ENCODE results near the gene TNFRSF8. TPM values are rescaled to one million over a fixed set of nuclear protein-coding genes. Genes with fewer than 3 reads are reported as not detected.

Gene TNFRSF8
- polyA plus RNA-seq, 4 donors, result 0.36 to 1.3 (median 0.54) TPM

GRCh38 chr1:12151465-12151864, 88.4 kb downstream of the TNFRSF8 start:
- DNase-seq (ENCODE audit: low read depth in 4 of 4, low spot score in 3 of 4), result no peak

GRCh38 chr1:12152113-12152891, 89.2 kb downstream of the TNFRSF8 start:
- DNase-seq (ENCODE audit: low read depth in 4 of 4, low spot score in 3 of 4), result no peak

GRCh38 chr1:12153181-12153785, 90.2 kb downstream of the TNFRSF8 start:
- no peak for DNase-seq (ENCODE audit: low read depth in 4 of 4, low spot score in 3 of 4)

GRCh38 chr1:12155328-12155727, 92.2 kb downstream of the TNFRSF8 start:
- DNase-seq (ENCODE audit: low read depth in 4 of 4, low spot score in 3 of 4), result no peak

GRCh38 chr1:12157366-12158231, 94.5 kb downstream of the TNFRSF8 start:
- no peak for DNase-seq (ENCODE audit: low read depth in 4 of 4, low spot score in 3 of 4)

- DNase-seq (ENCODE audit: low read depth in 4 of 4, low spot score in 3 of 4), result no peak
Measured at GRCh38 chr1:12158357-12159092, 95.4 kb downstream of the TNFRSF8 start.

GRCh38 chr1:12159816-12160215, 96.7 kb downstream of the TNFRSF8 start:
- no peak for DNase-seq (ENCODE audit: low read depth in 4 of 4, low spot score in 3 of 4)

- DNase-seq (ENCODE audit: low read depth in 4 of 4, low spot score in 3 of 4), result no peak
Measured at GRCh38 chr1:12161324-12161661, 98.2 kb downstream of the TNFRSF8 start.

GRCh38 chr1:12161662-12162458, 98.8 kb downstream of the TNFRSF8 start:
- DNase-seq (ENCODE audit: low read depth in 4 of 4, low spot score in 3 of 4), result no peak

GRCh38 chr1:12162459-12163137, 99.5 kb downstream of the TNFRSF8 start:
- DNase-seq (ENCODE audit: low read depth in 4 of 4, low spot score in 3 of 4), result no peak

GRCh38 chr1:12163210-12163609, 100.1 kb downstream of the TNFRSF8 start:
- DNase-seq (ENCODE audit: low read depth in 4 of 4, low spot score in 3 of 4), result no peak

GRCh38 chr1:12164210-12164609, 101.1 kb downstream of the TNFRSF8 start:
- no peak for DNase-seq (ENCODE audit: low read depth in 4 of 4, low spot score in 3 of 4)

GRCh38 chr1:12165342-12165741, 102.2 kb downstream of the TNFRSF8 start:
- DNase-seq (ENCODE audit: low read depth in 4 of 4, low spot score in 3 of 4), result no peak

- no peak for DNase-seq (ENCODE audit: low read depth in 4 of 4, low spot score in 3 of 4)
Measured at GRCh38 chr1:12166834-12167492, 103.9 kb downstream of the TNFRSF8 start, which contains the start of gene TNFRSF1B. Gene TNFRSF1B, plus strand, starts transcription at chr1:12166991. Its CDS starts 101 bp downstream, at chr1:12167092.

GRCh38 chr1:12167493-12168429, 104.7 kb downstream of the TNFRSF8 start:
- no peak for DNase-seq (ENCODE audit: low read depth in 4 of 4, low spot score in 3 of 4)

GRCh38 chr1:12168451-12169160, 105.5 kb downstream of the TNFRSF8 start:
- no peak for DNase-seq (ENCODE audit: low read depth in 4 of 4, low spot score in 3 of 4)
